Spleen (tissue), 7 donors: ENCODE results near the gene SH3BP5L.

ENCODE experiments used
- CTCF ChIP-seq, 11 experiments: fragments of 200-600 bp in 7 of 11; fragments of 450-650 bp in 4 of 11; sonication (generic) in 4 of 11; IDR thresholded peaks in 8 of 11; conservative IDR thresholded peaks in 3 of 11; 1 replicate in 7 of 11; 2 replicates in 4 of 11; pipeline versions ENCODE4 v1.4.0 to v1.8.0; 2016 to 2021; ENCODE audit warnings: antibody characterized with exemption in 11 of 11, inconsistent platforms in 4 of 11, mild to moderate bottlenecking in 1 of 11
- POLR2A ChIP-seq, 3 donors: fragments of 450-650 bp; IDR thresholded peaks; one replicate each; pipeline ENCODE4 v1.5.1; 2017; ENCODE audit warnings: antibody characterized with exemption in 3 of 3, mild to moderate bottlenecking in 1 of 3
- POLR2AphosphoS5 ChIP-seq, 3 donors: sonication (generic); formaldehyde crosslinking; IDR thresholded peaks; one replicate each; pipeline ENCODE4 v1.5.1; 2017; ENCODE audit warnings: antibody characterized with exemption in 3 of 3
- donor health status: DM: no; HTN: no; CAD: no; lungs with moderate emphysema.
- donor health status: DM: no; HTN: no; CAD: no.
- donor health status: DM: no; HTN: no; CAD: no.

- TF ChIP-seq POLR2A (IDR thresholded peaks at IDR 0.05) (no peak), CTCF (IDR thresholded peaks at IDR 0.05 in 8 of 11, conservative IDR thresholded peaks at IDR 0.05 in 3 of 11) (no peak), POLR2AphosphoS5 (IDR thresholded peaks at IDR 0.05) (no peak)
These were observed 11.5 kb upstream of the SH3BP5L start for GRCh38 chr1:248837045-248837780.
